Measurements from ENCODE around the gene TMEM62.
A peak's percentile ranks its signal among the peaks of the same experiment; 100 is the strongest.
"Not testable (repeated sequence)": the region's sequence is repeated elsewhere in the genome, so short reads cannot be mapped to it uniquely, and the experiment has no call there.

TMEM62 gene

DNA sequence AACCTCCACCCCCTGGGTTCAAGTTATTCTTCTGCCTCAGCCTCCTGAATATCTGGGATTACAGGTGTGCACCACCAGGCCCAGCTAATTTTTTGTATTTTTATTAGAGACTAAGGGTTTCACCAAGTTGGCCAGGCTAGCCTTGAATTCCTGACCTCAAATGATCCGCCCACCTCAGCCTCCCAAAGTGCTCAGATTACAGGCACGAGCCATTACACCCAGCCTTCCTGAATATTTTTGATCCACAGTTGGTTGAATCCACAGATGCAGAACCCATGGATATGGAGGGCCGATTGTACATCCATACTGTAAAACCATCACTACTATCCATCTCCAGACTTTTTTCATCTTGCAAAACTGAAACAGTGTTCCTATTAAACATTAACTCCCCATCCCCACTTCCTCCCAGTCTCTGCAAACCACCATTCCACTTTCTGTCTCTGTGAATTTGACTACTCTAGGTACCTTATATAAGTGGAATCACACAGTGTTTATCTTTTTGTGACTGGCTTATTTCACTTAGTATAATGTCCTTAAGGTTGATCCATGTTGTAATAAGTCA lies 8.2 kb upstream of the TMEM62 start:
- no peak for DNase-seq (ENCODE audit: low spot score)

DNA sequence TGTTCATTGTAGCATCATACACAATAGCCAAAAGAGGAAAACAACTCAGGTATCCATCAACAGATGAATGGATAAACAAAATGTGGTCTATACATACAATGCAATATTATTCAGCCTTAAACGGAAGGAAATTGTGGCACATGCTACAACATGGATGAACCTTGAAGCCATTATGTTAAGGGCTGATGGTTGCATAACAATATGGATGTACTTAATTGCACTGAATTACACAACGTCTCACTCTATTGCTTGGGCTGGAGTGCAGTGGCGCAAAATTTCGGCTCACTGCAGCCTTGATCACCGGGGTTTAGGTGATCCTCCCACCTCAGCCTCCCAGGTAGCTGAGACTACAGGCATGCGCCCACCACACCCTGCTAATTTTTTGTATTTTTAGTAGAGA lies 7.0 kb upstream of the TMEM62 start:
- no peak for DNase-seq (ENCODE audit: low spot score)

DNA sequence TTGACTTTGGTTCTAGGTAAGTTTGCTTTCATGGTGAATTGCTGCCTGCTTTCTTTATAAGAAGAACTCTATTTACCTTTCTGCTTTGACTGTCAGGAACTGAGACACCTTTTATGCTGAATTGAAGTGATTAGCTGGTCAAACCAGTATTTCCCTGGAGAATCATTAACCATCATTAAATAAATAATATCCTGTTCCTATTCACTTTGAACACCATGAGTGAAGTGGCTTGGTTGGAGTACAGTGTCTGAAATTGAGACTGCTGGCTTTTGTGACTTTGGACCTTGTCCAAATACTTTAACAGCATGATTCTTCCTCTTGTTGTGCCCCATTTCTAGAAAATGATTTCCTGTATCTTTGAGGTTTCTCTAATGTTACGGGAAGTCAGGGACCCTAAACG lies 5.6 kb upstream of the TMEM62 start:
- DNase-seq (ENCODE audit: low spot score) = no peak

DNA sequence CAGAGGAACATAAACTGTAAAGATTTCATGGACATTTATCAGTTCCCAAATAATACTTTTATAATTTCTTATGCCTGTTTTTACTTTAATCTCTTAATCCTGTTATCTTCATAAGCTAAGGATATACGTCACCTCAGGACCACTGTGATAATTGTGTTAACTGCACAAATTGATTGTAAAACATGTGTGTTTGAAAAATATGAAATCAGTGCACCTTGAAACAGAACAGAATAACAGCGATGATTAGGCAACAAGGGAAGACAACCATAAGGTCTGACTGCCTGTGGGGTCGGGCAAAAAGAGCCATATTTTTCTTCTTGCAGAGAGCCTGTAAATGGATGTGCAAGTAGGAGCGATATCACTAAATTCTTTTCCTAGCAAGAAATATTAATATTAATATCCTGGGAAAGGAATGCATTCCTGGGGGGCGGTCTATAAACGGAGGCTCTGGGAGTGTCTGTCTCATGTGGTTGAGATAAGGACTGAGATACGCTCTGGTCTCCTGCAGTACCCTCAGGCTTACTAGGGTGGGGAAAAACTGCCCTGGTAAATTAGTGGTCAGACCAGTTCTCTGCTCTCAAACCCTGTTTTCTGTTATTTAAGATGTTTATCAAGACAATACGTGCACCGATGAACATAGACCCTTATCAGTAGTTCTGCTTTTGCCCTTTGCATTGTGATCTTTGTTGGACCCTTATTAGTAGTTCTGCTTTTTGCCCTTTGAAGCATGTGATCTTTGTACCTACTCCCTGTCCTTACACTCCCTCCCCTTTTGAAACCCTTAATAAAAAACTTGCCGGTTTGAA lies 5.0 kb upstream of the TMEM62 start:
- DNase-seq (ENCODE audit: low spot score) = not testable (repeated sequence)

DNA sequence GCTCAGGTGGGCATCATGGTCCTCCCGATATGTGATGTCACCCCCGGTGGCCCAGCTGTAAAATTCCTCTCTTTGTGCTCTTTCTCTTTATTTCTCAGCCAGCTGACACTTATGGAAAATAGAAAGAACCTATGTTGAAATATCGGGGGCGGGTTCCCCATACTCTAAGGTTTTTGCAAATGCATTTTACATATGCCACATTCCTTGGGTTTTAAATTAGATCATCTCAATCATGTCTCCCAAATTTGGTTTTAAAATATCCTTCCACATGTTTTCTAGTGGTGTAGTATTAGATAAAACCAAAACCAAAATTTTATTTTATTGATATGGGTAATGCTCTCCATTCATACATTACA lies 4.4 kb upstream of the TMEM62 start:
- DNase-seq (ENCODE audit: low spot score) = no peak

DNA sequence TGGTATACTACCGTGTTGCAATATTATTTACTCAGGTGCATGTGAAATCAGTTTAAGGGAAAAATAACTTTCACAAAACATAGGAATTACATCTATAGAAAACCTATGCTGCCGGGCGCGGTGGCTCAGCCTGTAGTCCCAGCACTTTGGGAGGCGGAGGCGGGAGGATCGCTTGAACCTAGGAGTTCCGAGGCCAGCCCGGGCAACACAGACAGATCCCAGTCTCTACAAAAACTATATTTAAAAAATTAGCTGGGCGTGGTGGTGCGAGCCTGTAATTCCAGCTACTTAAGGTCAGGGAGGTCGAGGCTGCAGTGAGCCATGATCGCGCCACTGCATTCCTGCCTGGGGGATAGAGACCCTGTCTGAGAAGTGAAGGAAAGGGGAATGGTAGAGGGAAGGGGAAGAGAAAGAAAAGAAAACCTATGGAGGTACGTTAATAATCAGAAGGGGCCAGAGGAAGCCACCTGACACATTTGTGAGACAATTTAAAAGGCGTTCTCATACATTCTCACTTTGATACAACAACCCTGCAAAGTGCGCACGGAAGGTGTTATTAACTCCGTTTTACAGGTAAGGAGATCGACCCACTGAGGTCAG lies 456 bp upstream of the TMEM62 start:
- DNase-seq (ENCODE audit: low spot score) = no peak

DNA sequence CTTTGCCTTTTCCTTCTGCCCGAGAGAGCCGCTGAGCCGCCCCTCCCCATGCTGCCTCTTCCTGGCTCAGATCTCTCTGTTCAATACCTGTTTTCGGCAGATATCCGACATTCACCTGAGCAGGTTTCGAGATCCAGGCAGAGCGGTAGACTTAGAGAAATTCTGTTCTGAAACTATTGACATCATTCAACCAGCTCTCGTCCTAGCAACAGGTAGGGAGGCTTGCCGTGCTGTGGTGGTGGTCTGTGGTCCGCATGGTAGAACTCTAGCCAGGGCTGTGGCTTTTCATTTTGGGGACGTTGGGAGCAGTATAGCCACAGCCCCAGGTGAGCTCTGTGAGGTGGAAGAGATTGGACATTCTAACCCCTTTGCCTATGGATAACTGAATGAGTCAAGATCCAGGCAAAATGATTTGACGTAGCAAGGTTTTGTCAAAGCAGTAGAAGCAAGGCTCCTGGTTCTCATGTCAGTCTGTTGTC lies 810 bp downstream of the TMEM62 start:
- peak; percentile 20 for DNase-seq (ENCODE audit: low spot score)

DNA sequence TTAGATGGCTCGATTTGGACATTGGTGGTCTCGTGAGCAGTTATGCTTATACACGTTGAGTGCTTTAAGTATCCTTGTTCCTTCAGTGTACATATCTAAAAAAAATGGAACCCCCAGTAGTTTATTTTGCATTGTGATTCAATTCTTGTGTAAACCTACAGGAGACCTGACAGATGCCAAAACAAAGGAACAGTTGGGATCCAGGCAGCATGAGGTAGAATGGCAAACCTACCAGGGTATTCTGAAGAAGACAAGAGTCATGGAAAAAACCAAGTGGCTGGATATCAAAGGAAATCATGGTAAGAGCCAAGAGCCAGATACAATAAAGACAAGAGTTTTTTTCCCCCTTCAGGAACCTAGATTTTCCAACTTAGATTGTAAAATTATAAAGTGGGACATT lies 2.0 kb downstream of the TMEM62 start:
- DNase-seq (ENCODE audit: low spot score) = no peak

DNA sequence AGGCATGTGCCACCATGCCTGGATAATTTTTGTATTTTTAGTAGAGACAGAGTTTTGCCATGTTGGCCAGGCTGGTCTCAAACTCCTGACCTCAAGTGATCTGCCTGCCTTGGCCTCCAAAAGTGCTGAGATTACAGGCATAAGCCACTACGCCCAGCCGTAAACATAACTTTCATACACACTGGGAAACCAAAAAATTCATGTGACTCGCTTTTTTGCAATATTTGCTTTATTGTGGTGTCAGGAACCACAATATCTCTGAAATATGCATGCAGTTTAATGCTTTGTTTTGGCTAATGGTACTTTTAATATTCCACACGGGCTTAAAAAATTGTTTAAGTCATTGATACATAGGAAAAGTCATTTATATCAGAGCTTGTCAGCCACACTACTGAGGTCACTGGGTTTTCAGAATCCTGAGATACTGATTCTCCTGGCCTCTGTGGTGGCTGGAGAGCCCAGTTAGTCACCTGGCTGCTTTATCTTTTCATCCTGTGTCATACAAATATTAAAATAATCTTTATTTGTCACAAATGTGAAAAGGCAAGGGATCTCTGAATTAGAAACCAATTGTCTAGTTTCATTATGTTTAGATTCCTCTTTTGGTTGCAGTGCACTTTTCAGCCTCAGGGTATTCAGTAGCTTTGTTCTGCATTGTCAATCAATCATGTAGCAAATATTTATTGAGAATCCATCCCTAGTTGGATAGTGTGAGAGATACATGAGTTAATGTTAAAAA lies 10.0 kb downstream of the TMEM62 start:
- no peak for DNase-seq (ENCODE audit: low spot score)

DNA sequence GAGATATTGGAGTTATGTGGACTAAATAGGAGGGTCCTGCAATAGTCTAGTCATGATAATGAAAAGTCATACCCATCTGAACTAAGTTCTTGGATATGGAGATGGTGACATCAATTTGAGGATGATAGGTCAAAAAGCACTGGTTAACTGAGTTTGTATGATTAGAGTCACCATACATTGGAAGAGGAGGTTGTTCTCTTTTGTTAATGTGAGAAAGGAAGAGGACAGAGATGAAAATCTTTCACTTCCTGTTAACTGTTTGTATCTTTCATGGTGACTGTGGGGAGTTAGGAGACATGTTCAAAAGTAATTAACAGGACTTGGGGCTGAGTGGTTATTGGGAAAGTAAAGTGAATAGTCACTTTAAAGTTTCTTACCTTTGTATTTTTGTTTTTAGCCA lies 11.1 kb downstream of the TMEM62 start:
- DNase-seq (ENCODE audit: low spot score) = no peak

DNA sequence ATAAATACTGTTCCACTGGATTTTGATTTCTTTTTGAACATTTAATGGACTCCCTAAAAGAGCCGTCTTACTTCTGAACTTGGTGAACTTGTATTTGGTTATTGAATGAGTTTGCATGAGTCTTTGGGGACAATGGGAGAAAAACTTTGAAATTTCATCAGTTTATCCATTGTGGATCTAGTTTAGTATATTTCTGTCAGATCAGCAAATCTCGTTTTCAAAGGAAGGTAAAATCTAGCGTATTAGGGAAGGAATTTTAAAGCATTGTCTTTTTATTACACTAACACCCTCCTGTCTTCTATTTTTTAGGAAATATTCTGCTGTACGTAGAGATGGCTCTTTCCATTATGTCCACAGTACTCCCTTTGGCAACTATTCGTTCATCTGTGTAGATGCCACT lies 12.8 kb downstream of the TMEM62 start:
- DNase-seq (ENCODE audit: low spot score) = no peak

DNA sequence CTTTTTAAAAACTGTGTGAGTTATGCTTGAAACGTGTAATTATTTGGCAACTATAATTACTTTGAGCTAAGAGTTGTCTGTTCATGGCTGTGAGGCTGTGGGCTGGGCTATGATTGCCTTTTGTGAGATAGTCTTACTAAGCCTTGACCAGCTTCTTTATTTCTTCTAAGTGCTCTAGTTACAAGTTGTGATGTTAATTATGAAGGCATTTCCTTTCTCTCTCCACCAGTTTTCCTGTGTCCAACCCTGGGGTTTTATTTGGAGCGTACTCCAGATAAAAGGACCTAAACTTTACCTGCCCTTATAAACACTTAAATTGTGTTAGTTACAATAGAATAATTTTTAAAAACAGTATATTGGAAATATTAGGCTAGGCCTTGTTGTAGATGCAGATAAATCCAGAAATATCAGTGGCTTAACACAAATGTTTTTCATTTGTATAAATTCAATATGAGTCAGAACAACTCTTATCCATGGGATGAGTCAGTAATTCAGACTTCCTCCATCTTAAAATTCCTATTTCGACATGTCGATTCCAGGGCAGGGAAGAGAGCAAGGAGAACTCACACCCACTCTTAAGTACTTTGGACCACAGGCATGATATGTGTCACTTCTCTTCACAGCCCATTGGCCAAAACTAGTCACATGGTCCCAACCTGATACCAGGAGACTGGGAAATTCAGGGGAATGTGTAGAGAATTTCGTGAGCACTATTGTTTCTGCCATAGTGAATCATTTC lies 17.0 kb downstream of the TMEM62 start:
- DNase-seq (ENCODE audit: low spot score) = peak; percentile 70

DNA sequence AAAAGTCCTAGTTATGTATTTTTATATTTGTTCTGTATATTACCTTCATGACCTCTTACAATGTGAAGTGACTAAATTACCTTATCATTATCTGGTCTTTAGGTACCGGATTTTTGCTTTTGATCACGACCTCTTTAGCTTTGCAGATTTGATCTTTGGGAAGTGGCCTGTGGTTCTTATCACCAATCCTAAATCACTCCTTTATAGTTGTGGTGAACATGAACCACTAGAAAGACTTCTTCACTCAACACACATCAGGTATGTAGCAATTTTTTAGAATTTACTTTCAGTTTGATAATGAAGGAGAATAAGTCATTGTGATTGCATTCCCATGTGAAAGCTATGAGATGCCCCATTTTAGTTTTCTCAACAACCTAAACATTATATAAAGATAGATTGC lies 18.3 kb downstream of the TMEM62 start:
- DNase-seq (ENCODE audit: low spot score) = no peak

DNA sequence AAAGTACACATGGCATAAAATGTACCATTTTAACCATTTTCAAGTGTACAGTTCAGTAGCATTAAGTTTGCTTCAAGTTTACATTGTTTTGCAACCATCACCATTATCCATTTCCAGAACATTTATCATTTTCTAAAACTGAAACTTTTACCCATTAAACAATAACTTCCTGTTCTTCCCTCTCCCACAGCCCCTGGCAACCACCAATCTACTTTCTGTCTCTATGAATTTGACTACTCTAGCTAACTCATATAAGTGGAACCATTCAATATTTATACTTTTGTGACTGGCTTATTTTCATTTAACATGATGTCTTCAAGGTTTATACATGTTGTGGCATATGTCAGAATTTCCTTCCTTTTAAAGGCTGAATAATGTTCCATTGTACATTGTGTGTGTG lies 19.9 kb downstream of the TMEM62 start:
- DNase-seq (ENCODE audit: low spot score) = no peak

DNA sequence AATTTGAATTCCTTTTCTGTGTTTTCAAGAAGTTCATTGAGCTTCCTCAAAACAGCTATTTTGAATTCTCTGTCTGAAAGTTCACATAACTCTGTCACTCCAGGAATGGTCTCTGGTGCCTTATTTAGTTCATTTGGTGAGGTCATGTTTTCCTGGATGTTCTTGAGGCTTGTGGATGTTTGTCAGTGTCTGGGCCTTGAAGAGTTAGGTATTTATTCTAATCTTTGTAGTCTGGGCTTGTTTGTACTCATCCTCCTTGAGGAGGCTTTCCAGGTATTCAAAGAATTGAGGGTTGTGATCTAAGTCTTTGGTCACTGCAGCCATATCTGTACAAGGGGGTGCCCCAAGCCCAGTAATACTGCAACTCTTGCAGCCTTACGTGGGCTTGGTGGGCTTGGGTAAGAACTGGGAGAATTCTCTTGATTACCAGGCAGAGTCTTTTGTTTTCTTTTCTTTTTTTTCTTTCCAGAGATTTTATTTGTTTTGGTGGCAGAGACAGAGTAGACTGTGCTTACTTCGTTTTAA lies 32.5 kb downstream of the TMEM62 start:
- no peak for DNase-seq (ENCODE audit: low spot score)

DNA sequence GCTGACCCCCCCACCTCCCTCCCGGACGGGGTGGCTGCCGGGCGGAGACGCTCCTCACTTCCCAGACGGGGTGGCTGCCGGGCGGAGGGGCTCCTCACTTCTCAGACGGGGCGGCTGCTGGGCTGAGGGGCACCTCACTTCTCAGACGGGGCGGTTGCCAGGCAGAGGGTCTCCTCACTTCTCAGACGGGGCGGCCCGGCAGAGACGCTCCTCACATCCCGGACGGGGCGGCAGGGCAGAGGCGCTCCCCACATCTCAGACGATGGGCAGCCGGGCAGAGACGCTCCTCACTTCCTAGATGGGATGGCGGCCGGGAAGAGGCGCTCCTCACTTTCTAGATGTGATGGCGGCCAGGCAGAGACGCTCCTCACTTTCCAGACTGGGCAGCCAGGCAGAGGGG lies 33.9 kb downstream of the TMEM62 start:
- DNase-seq (ENCODE audit: low spot score) = not testable (repeated sequence)

DNA sequence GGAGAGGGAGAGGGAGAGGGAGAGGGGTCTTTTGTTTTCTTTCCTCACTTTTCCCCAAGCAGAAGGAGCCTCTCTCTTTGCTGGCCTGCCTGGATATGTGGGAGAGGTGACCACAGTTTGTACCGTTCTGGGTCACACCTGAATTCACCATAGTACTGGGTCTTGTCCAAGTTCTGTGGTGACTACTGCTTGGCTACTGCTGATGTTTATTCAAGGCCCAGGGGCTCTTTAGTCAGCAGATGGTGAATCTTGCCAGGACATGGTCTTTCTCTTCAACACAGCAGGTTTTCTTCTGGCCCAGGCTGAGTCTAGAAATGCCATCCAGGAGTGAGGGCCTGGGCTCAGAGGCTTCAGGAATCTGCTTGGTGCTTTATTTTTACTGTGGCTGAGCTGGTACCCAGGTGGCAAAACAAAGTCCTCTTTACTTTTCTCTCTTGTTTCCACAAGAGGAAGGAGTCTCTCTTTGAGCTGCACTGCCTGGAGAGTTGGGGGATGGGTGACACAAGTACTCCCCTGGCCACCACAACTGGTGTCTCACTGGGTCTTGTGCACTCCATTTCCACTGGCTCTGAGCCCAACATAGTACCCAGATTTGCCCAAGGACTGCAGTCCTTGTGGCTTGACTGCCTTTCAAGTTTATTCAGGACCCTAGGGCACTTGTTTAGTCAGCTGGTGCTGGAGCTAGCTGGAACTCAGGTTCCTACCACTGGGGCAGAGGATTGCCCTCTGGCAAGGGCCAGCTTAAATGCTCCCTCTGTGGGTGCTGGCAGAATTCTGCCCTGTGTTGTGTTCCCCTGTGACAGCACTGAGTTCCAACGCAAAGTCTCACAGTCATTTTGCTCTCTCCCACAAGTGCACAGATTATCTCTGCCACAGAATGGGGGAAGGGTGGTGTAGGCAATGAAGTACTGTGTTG lies 35.1 kb downstream of the TMEM62 start:
- DNase-seq (ENCODE audit: low spot score) = no peak

DNA sequence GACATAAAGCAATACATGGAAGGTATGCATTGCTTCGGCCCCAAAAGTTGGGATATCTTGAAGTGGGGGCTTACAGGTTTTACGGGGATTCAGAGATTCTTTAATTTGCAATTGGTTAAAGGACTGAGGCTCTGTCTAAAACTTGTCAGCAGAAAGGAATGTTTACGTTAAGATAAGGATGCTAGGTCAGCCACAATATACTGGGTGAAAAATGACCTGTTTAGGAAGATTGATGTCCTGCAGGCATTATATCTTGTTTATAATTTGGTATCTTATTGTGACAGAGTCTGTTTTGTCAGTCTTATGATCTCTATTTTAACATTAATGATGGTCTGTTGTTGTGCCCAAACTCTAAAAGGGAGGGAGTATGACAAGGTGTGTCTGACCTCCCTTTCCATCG lies 36.5 kb downstream of the TMEM62 start:
- no peak for DNase-seq (ENCODE audit: low spot score)

DNA sequence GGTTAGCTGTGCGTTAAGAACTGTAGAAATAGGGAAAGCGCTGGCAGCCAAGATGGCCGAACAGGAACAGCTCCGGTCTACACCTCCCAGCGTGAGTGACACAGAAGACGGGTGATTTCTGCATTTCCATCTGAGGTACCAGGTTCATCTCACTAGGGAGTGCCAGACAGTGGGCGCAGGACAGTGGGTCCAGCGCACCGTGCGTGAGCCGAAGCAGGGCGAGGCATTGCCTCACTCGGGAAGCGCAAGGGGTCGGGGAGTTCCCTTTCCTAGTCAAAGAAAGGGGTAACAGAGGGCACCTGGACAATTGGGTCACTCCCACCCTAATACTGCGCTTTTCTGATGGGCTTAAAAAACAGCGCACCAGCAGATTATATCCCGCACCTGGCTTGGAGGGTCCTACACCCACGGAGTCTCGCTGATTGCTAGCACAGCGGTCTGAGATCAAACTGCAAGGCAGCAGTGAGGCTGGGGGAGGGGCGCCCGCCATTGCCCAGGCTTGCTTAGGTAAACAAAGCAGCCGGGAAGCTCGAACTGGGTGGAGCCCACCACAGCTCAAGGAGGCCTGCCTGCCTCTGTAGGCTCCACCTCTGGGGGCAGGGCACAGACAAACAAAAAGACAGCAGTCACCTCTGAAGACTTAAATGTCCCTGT lies 42.4 kb downstream of the TMEM62 start:
- not testable (repeated sequence) for DNase-seq (ENCODE audit: low spot score)

DNA sequence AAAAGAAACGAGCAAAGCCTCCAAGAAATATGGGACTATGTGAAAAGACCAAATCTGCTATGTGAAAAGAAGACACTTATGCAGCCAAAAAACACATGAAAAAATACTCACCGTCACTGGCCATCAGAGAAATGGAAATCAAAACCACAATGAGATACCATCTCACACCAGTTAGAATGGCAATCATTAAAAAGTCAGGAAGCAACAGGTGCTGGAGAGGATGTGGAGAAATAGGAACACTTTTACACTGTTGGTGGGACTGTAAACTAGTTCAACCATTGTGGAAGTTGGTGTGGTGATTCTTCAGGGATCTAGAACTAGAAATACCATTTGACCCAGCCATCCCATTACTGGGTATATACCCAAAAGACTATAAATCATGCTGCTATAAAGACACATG lies 43.8 kb downstream of the TMEM62 start:
- DNase-seq (ENCODE audit: low spot score) = not testable (repeated sequence)

All from RKO (cell line).